ENCODE measurements around the gene EDEM3.
"Not testable (repeated sequence)": the region's sequence is repeated elsewhere in the genome, so short reads cannot be mapped to it uniquely, and the experiment has no call there.

The EDEM3 gene

GRCh38 chr1:184754476-184755225, at the start of gene EDEM3:
Gene EDEM3 (minus strand): TSS chr1:184754858. CDS start chr1:184754646, 212 bp downstream.
- peak; percentile 99 for DNase-seq (ENCODE audit: low read depth)

- no peak for DNase-seq (ENCODE audit: low read depth)
These were observed 49.6 kb upstream of the EDEM3 start for GRCh38 chr1:184804220-184804619.

- peak; percentile 40 for DNase-seq (ENCODE audit: low read depth)
These were observed 48.5 kb upstream of the EDEM3 start for GRCh38 chr1:184803180-184803492.

- DNase-seq (ENCODE audit: low read depth): no peak
These were observed 47.9 kb upstream of the EDEM3 start for GRCh38 chr1:184802354-184803179.

GRCh38 chr1:184801503-184801902, 46.8 kb upstream of the EDEM3 start:
- DNase-seq (ENCODE audit: low read depth): peak; percentile 76

- no peak for DNase-seq (ENCODE audit: low read depth)
These were observed 46.2 kb upstream of the EDEM3 start for GRCh38 chr1:184800876-184801275.

GRCh38 chr1:184793967-184794366, 39.3 kb upstream of the EDEM3 start:
- DNase-seq (ENCODE audit: low read depth): no peak

- peak; percentile 73 for DNase-seq (ENCODE audit: low read depth)
These were observed 37.9 kb upstream of the EDEM3 start for GRCh38 chr1:184792450-184792969.

GRCh38 chr1:184791550-184791900, 36.9 kb upstream of the EDEM3 start:
- no peak for DNase-seq (ENCODE audit: low read depth)

GRCh38 chr1:184790642-184791549, 36.2 kb upstream of the EDEM3 start:
- no peak for DNase-seq (ENCODE audit: low read depth)

- no peak for DNase-seq (ENCODE audit: low read depth)
These were observed 35.2 kb upstream of the EDEM3 start for GRCh38 chr1:184789884-184790283.

- DNase-seq (ENCODE audit: low read depth): no peak
These were observed 34.3 kb upstream of the EDEM3 start for GRCh38 chr1:184788970-184789369.

- no peak for DNase-seq (ENCODE audit: low read depth)
These were observed 30.9 kb upstream of the EDEM3 start for GRCh38 chr1:184785529-184785928.

- not testable (repeated sequence) for DNase-seq (ENCODE audit: low read depth)
These were observed 29.1 kb upstream of the EDEM3 start for GRCh38 chr1:184783723-184784122.

GRCh38 chr1:184781941-184782340, 27.3 kb upstream of the EDEM3 start:
- no peak for DNase-seq (ENCODE audit: low read depth)

- DNase-seq (ENCODE audit: low read depth): no peak
These were observed 21.2 kb upstream of the EDEM3 start for GRCh38 chr1:184775885-184776284.

- no peak for DNase-seq (ENCODE audit: low read depth)
These were observed 20.7 kb upstream of the EDEM3 start for GRCh38 chr1:184775329-184775728.

GRCh38 chr1:184773762-184774320, 19.2 kb upstream of the EDEM3 start:
- DNase-seq (ENCODE audit: low read depth): no peak

- no peak for DNase-seq (ENCODE audit: low read depth)
These were observed 16.6 kb upstream of the EDEM3 start for GRCh38 chr1:184771190-184771691.

GRCh38 chr1:184770181-184770979, 15.7 kb upstream of the EDEM3 start:
- DNase-seq (ENCODE audit: low read depth): no peak

GRCh38 chr1:184769241-184769640, 14.6 kb upstream of the EDEM3 start:
- no peak for DNase-seq (ENCODE audit: low read depth)
